ENCODE measurements around the gene GRID1.
"Not testable (repeated sequence)": the region's sequence is repeated elsewhere in the genome, so short reads cannot be mapped to it uniquely, and the experiment has no call there.

GRID1 gene

DNA sequence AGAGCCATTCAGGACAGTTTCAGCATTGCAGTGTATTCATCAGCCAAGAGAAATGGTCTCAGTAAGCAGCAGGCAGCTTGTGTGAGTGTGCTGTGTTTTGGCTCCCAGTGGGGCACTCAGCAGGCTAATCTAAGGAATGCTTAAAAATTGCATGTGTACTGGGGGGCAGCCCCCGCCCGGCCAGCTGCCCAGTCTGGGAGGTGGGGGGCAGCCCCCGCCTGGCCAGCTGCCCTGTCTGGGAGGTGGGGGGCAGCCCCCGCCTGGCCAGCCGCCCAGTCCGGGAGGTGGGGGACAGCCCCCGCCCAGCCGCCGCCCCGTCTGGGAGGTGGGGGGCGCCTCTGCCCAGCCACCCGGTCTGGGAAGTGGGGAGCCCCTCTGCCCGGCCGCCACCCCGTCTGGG is 116.2 kb downstream of the GRID1 start:
- DNase-seq: no peak

DNA sequence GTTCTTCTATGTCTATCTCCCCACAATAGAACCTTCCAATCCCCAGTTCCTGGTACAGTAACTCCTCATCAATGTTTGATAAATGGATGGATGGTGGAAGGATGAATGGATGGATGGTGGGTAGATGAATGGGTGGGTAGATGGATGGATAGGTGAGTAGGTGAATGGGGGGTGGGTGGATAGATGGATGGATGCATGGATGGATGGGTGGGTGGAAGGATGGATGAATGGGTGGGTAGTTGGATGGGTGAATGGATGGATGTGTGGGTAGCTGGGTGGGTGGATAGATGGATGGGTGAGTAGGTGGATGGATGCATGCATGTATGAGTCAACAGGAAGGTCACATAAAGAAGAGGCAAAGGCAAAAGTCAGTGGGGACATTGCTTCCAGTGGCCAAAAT is 116.8 kb downstream of the GRID1 start:
- no peak for DNase-seq

DNA sequence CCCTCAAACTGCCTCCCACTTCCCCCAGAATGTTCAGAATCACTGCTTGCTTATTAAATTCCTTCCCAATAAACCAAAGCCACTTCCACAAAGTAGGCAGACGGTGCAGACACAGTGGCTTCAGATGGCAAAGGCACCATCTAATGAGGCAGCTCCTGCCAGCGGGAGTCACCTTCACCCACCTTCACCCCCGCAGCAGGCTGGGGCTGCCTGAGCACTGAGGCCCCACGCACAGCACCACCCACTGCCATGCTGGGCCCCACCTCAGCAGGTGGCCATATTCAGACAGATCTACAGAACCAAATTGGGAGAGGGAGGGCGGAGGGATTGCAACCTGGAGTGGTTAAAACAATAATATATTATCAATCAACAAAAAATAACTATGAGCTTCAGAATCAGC is 118.5 kb downstream of the GRID1 start:
- DNase-seq: no peak

DNA sequence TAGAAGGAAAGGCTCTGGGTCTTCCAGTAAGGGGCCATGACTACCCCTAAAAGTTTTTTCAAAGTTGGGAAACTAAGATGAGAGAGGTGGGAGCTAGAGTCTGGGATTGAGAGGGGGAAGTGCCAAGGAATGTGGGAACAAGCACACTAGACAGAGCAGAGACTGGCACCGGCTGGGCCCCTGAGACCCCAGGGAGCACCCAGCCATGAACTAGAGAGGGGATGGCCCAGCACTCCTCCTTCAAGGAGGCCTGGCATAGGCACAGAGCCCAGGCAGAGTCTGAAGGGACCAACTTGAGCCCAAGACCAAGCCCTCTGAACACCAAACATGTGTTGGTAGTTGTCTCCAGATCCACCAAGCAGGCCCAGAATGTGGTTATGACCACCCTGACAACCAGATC is 119.0 kb downstream of the GRID1 start:
- DNase-seq: no peak

DNA sequence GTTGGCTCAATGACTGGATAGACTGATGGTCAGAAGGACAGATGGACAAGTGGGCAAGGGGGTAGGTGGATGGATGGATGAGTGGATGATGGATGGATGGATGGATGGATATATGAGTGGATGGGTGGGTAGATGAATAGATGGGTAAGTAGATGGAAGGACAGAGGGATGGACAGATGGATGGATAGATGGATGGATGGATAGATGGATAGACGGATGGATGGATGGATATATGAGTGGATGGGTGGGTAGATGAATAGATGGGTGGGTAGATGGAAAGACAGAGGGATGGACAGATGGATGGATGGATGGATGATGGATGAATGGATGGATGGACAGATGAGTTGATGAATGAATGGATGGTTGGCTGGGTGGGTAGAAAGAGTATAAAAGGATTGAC is 119.5 kb downstream of the GRID1 start:
- no peak for DNase-seq

DNA sequence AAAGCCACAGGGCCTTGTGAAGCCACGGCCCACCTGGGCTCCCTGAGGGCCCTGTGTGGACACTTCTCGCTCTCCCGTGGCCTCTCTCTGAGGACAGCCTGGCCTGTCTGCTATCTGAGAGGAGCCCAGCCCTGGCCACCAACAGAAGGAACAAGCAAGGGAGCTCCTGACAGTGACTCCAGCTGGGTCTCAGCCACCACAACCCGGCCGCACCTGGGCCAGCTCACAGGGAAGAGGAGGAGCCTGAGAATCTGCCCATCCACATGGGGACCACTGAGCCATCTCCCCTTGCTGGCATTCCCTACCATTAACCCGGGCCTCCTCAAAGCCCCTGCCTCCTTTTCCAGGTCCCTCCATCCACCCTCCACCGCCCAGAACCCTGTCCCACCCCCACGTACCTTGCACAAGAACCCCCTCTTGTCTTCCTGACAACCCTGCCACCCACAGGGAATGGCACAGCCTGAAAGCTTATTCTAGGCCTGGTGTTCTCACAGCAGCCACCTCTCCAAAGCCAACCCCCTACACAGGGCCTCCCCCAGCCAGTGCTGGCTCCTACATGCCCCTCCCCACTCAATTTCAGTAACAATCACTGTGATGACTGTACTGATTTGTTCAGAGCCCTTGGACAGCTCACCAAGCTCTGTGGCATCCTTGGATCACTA is 120.2 kb downstream of the GRID1 start:
- no peak for DNase-seq

DNA sequence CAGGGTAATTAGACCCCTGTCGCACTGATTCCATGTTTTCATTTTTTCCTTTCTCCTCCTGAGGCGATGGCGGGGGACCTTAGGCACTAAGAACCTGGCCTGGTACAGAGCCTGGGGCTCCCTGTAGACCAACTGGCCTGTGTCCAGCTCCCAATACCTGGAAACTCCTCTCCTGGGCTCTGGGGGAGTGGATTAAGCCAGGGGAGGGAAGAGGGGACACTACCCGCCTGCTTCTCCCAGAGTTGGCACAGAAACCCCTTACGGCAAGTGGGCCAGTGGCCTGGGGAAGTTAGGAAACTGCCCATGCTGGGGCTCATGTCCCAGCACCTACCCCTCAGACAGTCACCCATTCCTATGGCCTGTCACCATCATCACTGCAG is 121.6 kb downstream of the GRID1 start:
- no peak for DNase-seq

DNA sequence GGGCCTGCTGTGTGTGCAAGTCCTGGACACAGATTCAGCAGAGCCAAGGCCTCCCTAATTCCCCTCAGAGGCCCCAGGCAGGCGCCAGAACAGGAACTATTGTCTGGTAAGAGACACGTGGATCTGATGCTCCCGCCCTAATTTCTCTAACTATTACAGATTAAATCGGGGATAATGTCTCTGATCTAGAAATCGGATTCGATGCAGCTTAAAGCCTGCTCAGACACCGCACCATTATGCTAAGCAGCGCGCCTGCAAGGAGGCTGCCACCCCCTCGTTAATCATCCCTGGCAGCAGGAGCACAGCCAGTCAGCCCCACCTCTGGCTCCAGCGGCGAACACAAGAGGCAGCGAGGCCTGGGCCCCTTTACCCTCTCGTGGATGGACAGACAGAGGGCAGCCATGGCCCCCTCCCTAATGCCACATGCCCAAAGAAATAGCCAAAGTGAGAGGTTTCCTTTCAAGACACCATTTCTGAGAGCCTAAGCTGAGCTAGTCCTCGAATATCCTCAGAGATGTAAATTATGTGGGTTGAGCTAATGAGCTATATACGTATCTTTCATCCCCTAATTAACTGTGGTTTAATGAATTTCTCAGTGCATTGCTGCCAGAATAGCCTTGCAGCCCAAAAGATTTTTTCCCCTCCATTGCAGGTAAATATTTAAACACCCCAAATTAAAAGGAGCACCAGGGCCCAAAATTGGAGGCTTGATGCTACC is 122.1 kb downstream of the GRID1 start:
- no peak for DNase-seq

DNA sequence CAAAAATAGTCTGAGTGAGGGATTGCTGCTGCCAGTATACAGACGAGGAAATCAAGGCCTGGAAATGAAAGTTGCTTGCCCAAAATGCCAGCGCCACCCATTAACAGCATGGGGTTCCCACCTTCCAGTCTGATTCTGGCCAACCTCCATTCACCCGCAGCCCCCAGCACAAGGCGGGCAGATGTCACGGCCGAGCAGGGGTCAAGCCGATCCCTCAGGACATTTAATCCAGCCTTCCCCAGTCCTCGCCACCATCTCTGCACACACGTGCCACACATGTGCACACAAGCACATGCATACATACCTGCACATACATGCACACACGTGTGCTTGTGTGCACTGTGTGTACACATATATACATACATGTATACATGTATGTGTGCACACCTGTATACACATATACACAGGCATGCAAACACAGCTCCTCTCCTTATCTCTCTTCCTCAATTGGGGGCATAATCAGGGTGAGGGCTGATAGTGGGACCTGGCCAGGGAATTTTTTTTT is 122.9 kb downstream of the GRID1 start:
- no peak for DNase-seq

DNA sequence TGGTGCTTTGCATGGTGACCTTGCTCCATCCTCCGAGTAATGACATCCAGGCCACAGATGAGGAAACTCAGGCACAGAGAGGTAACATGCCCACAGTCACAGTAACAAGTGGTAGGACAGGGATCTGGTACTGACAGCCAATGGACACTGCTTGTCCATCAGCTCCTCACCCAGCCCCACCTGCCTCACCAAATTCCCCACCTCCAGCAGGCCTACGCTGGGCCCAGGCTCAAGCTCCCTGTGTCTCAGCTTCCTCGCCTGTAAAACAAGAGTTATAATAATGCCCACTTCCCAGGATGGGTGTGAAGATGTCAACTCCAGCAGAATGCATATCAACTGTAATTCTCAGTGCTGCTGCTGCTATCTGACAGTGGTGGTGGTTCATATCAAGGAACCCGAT is 123.8 kb downstream of the GRID1 start:
- no peak for DNase-seq

DNA sequence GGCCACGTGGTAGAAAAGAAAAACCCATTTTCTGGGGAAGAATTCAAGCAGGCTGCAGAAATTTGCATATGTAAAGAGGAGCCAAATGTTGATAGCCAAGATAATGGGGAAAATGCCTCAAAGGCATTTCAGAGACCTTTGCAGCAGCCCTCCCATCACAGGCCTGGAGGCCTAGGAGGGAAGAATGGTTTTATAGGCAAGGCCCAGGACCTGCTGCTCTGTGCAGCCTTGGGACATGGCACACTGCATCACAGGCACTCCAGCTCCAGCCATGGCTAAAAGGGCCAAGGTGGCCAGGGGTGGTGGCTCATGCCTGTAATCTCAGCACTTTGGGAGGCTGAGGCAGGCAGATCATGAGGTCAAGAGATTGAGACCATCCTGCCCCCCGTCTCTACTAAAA is 128.5 kb downstream of the GRID1 start:
- DNase-seq: not testable (repeated sequence)

DNA sequence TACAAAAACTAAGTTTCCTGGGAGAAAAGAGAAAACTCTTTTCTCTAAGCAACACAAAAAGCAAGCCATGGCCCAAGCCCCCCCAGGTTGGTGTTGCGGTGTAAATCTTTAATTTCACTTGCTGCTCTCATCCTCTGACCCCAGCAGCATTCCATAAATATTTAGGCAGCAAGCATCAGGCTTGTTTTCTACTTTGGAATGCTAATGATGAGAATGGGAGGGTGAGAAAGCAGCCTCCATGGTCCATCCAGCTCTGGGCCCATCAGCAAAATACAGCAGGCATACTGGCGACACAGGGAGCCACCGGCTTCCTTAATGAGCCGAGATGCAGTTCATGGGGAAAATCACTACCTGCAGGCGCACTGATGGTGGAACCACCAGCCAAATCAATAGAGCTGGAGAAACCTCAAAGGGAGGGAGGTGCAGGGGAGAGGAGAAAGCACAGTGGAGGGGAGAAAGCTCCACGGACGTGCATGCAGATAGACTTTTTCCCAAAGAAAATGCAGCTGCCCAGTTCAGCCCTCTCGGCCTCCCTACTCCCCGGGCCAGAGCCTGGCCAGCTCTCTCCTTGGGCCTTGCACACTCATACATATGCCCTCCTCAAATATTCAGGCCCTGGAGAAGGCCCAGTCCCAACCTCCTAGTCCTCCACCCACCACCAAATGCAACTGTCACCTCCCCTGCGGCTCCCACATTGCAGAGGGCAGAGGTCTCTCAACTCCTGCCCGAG is 131.9 kb downstream of the GRID1 start:
- DNase-seq: no peak

DNA sequence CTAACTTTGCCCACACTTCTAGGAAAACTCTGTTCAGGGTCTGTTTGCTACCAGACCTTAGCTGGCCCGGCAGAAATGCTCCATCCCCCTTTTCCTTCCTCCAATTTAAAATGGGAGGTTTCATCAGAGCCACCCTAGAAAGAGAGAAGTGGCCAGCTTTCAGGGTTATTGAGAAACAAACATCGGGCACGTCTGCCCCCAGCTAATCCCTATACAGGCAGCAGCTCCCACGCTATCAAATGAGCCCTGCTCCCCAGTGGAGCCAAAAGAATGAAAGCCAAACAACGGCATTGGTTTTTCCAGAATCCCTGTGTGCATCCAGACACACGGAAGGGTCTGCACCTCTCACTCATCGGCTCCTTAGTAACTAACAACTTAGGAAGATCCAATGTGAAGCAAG is 132.5 kb downstream of the GRID1 start:
- no peak for DNase-seq

DNA sequence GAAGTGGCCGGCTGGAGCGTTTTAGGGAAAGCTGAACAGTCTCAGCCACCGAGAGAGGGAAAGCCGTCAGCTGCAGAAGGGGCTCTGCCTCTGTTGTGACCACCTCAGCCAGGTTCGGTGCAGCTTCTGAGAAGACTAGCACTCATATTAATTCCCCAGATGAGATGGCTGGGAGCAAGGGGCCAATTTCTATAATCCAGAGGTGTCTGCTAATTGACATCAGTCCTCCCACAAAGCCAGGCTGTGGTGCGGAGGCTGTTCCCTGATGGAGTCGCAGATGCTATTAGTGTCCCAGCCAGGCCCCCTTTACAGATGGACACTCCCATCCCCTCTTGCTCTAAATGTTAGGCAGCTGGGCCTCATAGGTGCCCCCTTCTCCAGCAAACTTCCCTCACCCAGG is 133.5 kb downstream of the GRID1 start:
- DNase-seq: no peak

DNA sequence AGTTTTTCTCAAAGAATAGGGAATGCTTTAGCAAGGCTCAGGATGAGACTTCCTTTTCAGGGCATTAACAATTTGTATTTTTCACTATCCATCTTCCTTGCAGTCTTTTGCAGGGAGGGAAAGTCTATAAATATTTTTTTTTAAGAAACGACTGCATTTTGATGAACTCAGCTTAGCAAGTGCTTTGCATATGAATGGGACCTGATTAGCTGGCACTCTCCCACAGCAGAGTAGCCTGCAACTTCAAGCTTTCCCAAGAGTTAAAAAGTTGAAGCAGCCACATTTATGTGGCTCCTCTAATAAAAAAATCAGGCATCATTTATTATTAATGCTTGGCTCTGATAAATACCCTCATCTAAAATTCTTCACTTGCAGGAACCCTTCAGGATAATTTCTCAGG is 134.0 kb downstream of the GRID1 start:
- no peak for DNase-seq

DNA sequence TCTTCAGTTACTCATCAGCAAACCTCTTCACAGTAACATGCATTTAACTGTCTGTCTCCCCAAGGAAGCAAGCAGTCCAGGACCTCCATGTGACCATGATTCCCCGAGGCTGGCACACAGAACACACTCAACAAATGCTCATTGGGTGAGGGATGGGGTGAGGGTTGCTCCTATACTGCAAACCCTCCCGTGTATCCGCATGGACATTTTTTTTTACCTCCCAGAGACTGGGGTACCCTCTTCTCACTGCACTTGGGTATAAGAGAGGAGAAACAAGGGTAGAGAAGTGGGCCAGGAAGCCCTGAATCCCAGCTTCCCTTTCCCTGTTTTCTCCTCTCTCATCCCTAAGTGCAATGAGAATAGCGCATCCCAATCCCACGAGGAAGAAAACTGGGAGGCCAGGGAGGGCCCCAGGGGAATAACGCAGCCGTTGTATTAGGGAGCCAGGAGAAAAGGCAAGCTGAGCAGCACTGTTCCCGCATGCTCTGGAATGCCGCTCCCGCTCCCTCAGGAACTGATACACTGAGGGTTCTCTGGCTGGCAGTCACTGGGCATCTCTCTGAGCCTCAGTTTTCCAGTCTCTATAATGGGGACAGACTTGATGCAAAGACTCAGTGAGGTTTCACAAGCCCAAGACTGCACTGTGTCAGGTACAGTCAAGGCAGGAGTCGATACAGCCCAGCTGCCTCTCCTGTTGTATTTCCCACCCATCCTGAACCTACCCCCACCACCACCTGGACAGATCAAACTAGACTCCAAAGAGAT is 134.6 kb downstream of the GRID1 start:
- DNase-seq: no peak

DNA sequence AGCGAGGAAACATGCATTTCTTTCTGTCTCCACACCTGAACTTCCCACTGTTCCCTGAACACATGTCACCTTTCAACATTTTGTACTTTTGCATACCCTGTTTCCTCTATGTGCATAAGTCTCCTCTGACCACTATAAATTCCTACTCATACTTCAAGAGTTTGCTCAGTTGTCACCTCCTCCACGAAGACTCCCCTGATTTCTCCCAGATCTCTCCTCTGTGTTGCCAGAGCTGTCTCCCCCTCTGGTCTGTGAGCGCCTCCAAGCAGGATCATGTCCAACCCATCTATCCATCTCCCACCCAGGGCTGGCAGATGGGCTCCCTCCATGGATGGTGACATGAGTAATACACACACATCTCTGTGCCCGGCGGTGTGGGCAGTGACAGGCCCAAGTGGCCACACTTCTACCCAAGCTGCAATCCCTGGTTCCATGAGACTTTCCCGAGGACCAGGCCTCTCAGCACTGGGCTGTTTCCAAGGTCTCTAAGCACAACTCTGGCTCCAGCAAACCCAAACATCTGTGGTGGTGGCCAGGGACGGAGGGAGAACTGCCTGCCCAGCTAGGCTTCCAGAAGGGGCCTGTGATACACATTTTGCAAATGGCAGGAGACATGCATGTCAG is 135.9 kb downstream of the GRID1 start:
- DNase-seq: no peak

DNA sequence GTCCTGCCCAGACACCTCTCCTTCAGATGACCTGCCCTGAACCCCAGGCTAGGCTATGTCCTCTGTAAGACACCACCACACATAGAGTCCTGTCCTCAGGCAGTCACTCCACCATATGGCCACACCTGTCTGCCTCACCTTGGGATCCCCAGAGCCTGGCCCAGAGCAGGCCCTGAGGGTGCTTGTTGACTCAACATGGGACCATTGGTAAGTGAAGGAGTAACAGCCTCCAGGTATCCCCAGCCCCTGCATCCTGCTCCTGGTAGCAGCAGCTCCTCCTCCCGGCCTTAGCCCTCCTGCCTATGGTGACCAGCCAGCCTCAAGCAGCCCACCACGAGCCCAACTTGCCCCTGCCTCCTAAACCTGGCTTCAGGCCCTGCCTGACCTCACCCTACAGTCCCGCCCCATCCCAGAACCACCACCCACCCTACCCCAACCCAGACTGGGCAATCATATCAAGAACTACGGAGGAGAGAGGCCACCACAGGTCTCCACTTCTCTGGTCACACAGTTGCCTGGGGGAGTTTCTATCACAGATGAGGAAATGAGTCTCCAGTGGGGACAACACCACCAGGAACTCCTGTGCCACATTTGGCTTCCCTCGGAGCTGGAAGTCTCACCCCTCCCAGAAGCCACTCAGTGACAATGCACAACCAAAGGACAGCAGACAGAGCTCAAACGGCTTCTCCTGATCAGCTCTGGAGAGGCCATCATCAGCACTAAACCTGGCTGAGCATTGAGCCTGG is 136.6 kb downstream of the GRID1 start:
- no peak for DNase-seq

DNA sequence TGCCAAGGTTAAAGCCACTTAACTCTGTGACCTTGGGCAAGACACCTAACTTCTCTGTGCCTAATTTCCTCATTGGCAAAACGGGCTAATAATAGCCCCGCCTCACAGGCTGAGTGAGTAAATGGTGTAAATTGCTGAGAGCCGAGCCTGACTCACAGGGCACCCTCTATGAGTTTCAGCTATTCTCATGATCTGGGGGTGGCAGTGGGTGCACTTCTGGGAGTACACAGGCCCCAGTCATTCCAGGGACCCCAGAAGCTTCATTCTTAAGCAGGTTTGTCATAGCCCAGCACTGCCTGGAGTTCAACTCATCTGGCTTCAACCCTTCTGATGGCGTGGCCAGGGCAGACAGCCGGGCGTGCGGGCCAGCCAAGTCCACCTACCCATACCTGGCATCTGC is 137.2 kb downstream of the GRID1 start:
- DNase-seq: no peak

DNA sequence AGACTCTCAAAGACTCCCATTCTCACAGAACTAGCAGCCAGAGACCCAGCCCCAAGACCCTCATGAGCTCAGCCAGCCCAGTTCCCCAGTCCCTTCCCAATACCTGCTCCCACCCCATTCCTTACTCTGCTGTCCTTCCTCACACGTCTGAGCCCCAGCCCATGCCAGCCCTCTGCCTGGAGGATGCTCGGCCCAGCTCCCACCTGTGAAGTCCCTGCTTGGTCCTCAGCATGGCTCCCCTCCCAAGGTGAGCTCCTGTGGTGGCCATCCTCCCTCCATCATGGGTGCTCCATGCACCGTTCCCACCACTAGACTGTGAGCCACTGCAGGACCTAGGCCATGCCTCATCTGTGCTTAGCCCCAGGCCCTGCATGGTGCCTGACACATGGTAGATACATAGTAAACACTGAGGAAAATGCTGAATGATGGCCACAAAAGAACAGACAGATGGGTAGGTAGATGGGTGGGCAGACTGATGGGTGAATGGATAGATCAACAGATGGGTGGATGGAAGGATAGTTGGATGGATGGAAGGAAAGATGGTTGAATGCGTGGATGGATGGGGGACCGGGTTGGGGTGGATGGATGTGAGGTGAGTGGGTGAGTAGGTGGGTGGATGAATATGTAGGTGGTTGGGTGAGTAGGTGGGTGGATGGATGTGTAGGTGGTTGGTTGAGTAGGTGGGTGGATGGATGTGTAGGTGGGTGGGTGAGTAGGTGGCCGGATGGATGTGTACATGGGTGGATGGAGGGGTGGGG is 138.9 kb downstream of the GRID1 start:
- DNase-seq: no peak

DNA sequence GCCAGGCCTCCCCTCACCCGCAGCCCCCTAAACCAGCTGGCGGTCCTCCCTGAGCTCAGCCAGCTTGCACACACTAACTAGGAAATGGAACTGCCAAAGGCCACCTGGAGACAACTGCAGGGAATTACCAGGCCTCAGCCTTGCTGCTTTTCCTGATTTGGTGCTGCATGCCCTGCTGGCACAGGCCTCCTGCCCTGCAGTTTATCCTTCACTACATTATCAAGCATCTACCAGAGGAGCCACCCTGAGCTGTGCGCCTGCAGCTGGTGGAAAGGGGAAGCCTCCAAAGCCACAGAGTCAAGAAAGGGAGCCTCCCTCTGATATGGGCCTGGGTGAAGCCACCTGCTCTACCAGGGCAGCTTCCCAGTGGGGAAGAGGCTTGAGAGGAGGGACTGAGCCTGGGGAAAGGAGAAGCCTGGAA is 139.8 kb downstream of the GRID1 start:
- peak; percentile 20 for DNase-seq

All from hematopoietic multipotent progenitor cell treated with erythropoietin and hydrocortisone succinate and interleukin-3 and kit ligand, for 8 days (in vitro differentiated cells).